CD4-positive, alpha-beta T cell treated with Interferon alpha-2 for 1 hour (primary cell): Measurements from ENCODE around the gene PPARA.

ENCODE experiments used
- DNase-seq, 2 donors: peaks; one replicate each; pipeline ENCODE4 v3.0.0-alpha.2; 2020 to 2022

The PPARA gene

GRCh38 chr22:46220921-46221320 is 70.6 kb downstream of the PPARA start:
- DNase-seq, result no peak

- DNase-seq, result no peak
These were observed 73.9 kb downstream of the PPARA start for GRCh38 chr22:46224044-46224897.

- no peak for DNase-seq
These were observed 74.6 kb downstream of the PPARA start for GRCh38 chr22:46224898-46225290.

- DNase-seq, result no peak
These were observed 75.3 kb downstream of the PPARA start for GRCh38 chr22:46225631-46226030.

- no peak for DNase-seq
These were observed 76.3 kb downstream of the PPARA start for GRCh38 chr22:46226577-46226976.

GRCh38 chr22:46229701-46230100 is 79.4 kb downstream of the PPARA start:
- DNase-seq, result no peak

- no peak for DNase-seq
These were observed 80.1 kb downstream of the PPARA start for GRCh38 chr22:46230262-46230901.

GRCh38 chr22:46233231-46233630 is 82.9 kb downstream of the PPARA start:
- peak in 1 of 2 donors; percentile 8 for DNase-seq

GRCh38 chr22:46234969-46235368 is 84.6 kb downstream of the PPARA start:
- no peak for DNase-seq

GRCh38 chr22:46237453-46238124 is 87.3 kb downstream of the PPARA start:
- DNase-seq, result no peak

- no peak for DNase-seq
These were observed 88.2 kb downstream of the PPARA start for GRCh38 chr22:46238541-46238940.

GRCh38 chr22:46239261-46240048 is 89.1 kb downstream of the PPARA start:
- no peak for DNase-seq

GRCh38 chr22:46240073-46240472 is 89.7 kb downstream of the PPARA start:
- no peak for DNase-seq

GRCh38 chr22:46240506-46240905 is 90.2 kb downstream of the PPARA start:
- DNase-seq, result no peak

- no peak for DNase-seq
These were observed 90.6 kb downstream of the PPARA start for GRCh38 chr22:46240907-46241306.

- no peak for DNase-seq
These were observed 91.2 kb downstream of the PPARA start for GRCh38 chr22:46241396-46242007.

GRCh38 chr22:46242076-46242475 is 91.8 kb downstream of the PPARA start:
- no peak for DNase-seq

GRCh38 chr22:46244771-46245170 is 94.4 kb downstream of the PPARA start:
- DNase-seq, result no peak

- DNase-seq, result no peak
These were observed 95.2 kb downstream of the PPARA start for GRCh38 chr22:46245511-46245910.

GRCh38 chr22:46246178-46246577 is 95.9 kb downstream of the PPARA start:
- no peak for DNase-seq

GRCh38 chr22:46247443-46247975 is 97.2 kb downstream of the PPARA start:
- no peak for DNase-seq
